ENCODE measurements around the gene SPTLC1.

DNA sequence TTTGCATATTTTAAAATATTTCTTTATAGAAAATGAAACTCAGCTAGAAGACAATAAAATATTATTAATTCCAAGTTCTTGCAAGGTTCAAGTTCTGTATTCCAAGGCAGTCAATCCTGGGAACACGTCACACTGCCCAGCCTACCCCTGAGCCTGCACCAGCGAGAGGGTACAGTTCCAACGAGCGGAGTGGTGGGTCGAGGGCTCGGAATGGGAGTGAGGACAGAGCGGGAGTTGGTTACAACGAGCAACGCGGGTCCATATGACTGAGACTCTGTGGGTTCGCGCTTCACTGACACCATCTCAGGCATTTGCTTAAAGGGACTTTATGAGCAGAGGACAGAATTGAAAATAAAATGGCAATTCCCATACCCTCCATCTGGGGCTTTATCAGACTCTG, 40.0 kb upstream of the SPTLC1 start:
- TF ChIP-seq SOX13 (IDR thresholded peaks at IDR 0.05): no peak
- no peak for TF ChIP-seq SOX13 (CRISPR knock-in tag; conservative IDR thresholded peaks at IDR 0.05 in 1 of 2, IDR thresholded peaks at IDR 0.05 in 1 of 2)
- no peak for TF ChIP-seq ZFP37 (CRISPR knock-in tag; IDR thresholded peaks at IDR 0.05; ENCODE audit: borderline replicate concordance)
- TF ChIP-seq POLR2AphosphoS5 (IDR thresholded peaks at IDR 0.05; ENCODE audit: low read depth, low read length): no peak
- TF ChIP-seq ELF1 (CRISPR knock-in tag; IDR thresholded peaks at IDR 0.05): no peak
- no peak for TF ChIP-seq EP300 (IDR thresholded peaks at IDR 0.05; ENCODE audit: low read depth in 2 of 2, low read length in 2 of 2)
- no peak for TF ChIP-seq EP300 (CRISPR knock-in tag; IDR thresholded peaks at IDR 0.05; ENCODE audit: borderline replicate concordance)
- no peak for TF ChIP-seq TGIF2 (CRISPR knock-in tag; IDR thresholded peaks at IDR 0.05)
- TF ChIP-seq, protein P1, sequence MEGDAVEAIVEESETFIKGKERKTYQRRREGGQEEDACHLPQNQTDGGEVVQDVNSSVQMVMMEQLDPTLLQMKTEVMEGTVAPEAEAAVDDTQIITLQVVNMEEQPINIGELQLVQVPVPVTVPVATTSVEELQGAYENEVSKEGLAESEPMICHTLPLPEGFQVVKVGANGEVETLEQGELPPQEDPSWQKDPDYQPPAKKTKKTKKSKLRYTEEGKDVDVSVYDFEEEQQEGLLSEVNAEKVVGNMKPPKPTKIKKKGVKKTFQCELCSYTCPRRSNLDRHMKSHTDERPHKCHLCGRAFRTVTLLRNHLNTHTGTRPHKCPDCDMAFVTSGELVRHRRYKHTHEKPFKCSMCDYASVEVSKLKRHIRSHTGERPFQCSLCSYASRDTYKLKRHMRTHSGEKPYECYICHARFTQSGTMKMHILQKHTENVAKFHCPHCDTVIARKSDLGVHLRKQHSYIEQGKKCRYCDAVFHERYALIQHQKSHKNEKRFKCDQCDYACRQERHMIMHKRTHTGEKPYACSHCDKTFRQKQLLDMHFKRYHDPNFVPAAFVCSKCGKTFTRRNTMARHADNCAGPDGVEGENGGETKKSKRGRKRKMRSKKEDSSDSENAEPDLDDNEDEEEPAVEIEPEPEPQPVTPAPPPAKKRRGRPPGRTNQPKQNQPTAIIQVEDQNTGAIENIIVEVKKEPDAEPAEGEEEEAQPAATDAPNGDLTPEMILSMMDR (CRISPR knock-in tag; IDR thresholded peaks at IDR 0.05): no peak
- TF ChIP-seq SMAD3 (CRISPR knock-in tag; IDR thresholded peaks at IDR 0.05): no peak
- no peak for TF ChIP-seq JARID2 (CRISPR knock-in tag; IDR thresholded peaks at IDR 0.05; ENCODE audit: insufficient replicate concordance)
- TF ChIP-seq GTF2F1 (IDR thresholded peaks at IDR 0.05; ENCODE audit: low read length): no peak
